GM18502 (cell line): Measurements from ENCODE around the gene SYCP3.
"Not testable (repeated sequence)": the region's sequence is repeated elsewhere in the genome, so short reads cannot be mapped to it uniquely, and the experiment has no call there.

Experiments
- ATAC-seq: cut with Tn5 transposase; IDR thresholded peaks from one replicate; pipeline ENCODE4 v1.9.1; 2021; ENCODE audit warnings: mild to moderate bottlenecking; ENCODE audit not compliant: unreplicated experiment, poor library complexity

The SYCP3 gene

GRCh38 chr12:101690544-101691098 lies 48.6 kb downstream of the SYCP3 start:
- no peak for ATAC-seq

GRCh38 chr12:101686176-101686575 lies 53.1 kb downstream of the SYCP3 start:
- ATAC-seq = no peak

GRCh38 chr12:101685092-101685491 lies 54.2 kb downstream of the SYCP3 start:
- ATAC-seq = no peak

- ATAC-seq = not testable (repeated sequence)
Observed at GRCh38 chr12:101681627-101682026, 57.6 kb downstream of the SYCP3 start.

- no peak for ATAC-seq
Observed at GRCh38 chr12:101680647-101681046, 58.6 kb downstream of the SYCP3 start.

- ATAC-seq = no peak
Observed at GRCh38 chr12:101680240-101680639, 59.0 kb downstream of the SYCP3 start.
